Activated effector memory CD4-positive, alpha-beta T cell treated with anti-CD3 and anti-CD28 coated beads, Interleukin-2, amount 50 U/mL, for 16 hours (primary cell): ENCODE measurements around the gene TBC1D3I.
"Not testable (repeated sequence)": the region's sequence is repeated elsewhere in the genome, so short reads cannot be mapped to it uniquely, and the experiment has no call there.

ENCODE experiments used
- DNase-seq: peaks from one replicate; pipeline ENCODE4 v3.0.0-alpha.2; 2020

The TBC1D3I gene

DNA sequence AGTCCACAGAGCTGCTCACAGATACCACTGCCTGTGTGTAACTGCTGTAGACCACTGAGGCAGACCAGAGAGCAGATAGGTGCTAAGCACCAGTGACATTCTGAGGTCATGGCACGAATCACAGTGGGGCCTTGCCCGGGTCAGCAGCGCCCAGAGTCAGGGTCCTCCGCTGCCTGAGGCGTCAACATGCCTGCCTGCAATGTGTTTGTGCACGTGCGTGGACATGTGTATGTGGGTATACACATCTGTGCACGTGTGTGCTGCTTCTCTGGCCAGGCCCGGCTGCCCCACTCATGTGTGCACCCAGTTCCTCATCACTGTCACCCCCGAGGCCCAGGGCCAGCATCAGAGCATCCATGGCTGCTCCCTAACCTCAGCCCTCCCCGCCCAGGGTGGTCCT lies at the start of gene TBC1D3I:
Gene TBC1D3I, minus strand, starts transcription at position 101 of the 400 bp plus-strand sequence. CDS start 1,585 bp downstream, outside the sequence.
- DNase-seq, result not testable (repeated sequence)

DNA sequence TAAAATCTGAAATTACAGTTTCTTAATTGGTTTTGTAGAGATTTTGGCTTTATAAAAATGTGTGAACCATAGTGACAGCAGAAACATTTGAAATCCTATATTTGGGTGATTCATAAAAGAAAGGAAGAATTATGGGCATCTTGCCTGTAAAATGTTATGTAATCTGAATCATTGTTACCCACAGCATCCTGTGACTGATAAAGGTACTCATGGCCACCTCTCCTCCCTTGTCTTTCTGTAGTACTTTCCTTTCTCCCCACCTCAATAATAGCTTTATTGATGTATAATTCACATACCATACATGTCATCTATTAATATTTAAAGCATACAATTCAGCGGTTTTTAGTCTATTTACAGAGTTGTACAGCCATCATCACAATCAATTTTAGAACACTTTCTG lies 30.8 kb upstream of the TBC1D3I start:
- DNase-seq, result not testable (repeated sequence)

DNA sequence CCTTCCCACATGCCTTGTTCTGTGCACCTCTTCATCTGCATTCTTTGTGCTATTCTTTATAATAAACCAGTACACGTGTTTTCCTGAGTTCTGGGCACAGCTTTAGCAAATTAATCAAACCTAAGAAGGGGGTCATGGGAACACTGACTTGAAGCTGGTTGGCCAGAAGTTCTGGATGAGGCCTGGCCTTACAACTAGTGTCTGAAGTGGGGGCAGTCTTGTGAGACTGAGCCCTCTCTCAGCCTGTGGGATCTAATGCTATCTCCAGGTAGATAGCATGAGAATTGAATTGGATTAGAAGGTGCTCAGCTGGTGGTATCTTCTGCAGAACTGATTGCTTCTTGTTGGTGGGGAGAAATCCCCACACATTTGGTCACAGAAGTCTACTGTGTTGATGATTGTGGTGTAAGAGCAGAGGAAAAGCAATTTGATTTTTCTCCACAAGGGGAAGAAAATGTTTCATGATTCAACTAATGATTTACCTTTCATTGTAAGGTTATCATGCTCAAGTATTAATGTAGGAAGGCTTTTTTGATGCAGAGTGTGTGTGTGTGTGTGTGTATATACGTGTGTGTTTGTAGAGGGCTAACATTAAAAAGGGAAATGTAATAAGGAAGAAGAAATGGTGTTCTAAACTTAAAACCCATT lies 25.7 kb upstream of the TBC1D3I start:
- not testable (repeated sequence) for DNase-seq

DNA sequence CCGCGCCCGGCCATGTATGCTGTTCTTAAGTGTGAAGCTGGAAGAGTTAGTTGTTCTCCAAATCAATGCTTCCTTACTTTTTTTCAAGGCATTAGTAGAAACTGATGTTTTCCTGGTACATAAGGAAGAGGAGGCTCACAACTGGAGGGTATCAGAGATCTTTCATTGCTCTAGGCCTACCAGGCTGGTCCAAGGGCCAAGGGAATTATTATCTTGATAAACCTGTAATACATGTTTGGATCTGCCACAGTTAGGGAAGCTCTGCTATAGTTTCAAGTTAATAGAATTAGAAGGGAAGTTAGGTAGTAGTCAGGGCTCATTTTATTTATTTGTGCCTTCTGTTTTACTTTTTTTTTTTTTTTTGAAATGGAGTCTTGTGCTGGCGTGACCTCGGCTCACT lies 19.8 kb upstream of the TBC1D3I start:
- not testable (repeated sequence) for DNase-seq

DNA sequence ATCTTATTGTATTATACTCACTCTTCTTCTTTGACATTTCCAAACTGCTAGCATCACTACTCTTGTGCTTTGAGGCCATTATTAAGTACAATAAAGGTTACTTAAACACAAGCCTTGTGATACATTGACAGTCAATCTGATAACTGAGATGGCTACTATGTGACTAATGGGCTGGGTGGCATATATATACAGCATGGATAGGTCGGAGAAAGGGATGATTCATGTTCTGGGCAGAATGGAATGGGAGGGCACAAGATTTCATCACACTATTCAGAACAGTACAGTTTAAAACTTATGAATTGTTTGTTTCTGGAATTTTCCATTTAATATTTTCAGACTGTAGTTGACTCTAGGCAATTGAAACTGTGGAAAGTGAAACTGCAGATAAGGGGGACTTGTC lies 18.9 kb upstream of the TBC1D3I start:
- DNase-seq, result not testable (repeated sequence)

DNA sequence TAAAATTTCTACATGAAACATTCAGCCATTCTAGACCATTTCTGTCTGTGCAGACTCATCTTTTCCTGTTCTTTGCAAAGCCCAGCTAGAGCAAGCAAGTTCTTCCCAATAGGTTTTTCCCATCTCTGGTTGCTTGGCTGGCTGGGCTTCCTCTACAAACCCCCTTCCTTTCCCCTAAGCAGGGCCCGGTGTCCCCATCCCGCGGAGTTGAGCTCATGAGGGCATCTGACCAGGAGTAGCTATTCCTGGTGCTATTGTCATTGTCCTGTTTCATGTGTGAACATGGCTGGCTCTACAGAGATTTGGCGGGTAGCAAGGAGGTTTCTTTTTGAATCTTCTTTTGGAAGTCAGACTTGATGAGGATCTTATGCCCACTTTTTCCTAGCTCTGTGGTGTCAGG lies 22.3 kb downstream of the TBC1D3I start:
- DNase-seq, result not testable (repeated sequence)

DNA sequence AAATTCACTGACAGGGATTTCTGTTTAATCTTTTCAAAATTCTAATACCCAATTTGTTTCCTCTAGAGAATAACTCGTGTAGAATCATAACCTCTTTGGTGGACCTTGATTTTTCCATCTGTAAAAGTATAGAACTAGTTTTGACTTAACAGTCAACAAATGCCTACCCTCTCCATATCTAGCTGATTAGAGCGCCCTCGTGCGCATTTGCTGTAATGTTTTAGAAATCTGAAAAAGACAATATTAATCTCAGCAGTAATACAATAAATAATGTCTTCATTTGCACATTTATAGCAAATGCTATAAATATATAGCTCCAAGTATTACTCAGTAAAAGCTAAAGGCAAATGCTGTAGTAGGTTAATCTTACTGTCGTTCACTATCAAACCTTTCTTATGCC lies 34.7 kb downstream of the TBC1D3I start:
- not testable (repeated sequence) for DNase-seq

DNA sequence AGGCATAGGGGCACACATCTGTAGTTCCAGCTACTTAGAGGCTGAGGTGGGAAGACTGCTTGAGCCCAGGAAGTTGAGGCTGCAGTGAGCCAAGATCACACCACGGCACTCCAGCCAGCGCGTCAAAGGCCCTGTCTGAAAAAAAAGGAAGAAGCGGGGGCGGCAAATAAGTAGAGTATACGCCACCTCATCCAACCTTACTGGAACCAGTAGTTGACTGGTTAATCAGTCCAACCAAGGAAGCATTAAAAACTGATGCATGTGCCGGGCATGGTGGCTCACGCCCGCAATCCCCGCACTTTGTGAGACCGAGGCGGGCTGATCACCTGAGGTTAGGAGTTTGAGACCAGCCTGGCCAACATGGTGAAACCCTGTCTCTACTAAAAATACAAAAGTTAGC lies 41.4 kb downstream of the TBC1D3I start:
- DNase-seq, result not testable (repeated sequence)

DNA sequence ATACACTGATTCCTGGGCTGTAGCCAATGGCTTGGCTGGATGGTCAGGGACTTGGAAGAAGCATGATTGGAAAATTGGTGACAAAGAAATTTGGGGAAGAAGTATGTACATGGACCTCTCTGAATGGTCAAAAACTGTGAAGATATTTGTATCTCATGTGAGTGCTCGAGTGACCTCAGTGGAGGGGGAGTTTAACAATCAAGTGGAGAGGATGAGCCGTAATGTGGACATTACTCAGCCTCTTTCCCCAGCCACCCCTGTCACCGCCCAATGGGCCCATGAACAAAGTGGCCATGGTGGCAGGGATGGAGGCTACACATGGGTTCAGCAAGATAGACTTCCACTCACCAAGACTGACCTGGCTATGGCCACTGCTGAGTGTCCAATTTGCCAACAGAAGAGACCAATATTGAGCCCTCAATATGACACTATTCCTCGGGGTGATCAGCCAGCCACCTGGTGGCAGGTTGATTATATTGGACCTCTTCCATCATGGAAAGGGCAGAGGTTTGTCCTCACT lies 42.7 kb downstream of the TBC1D3I start:
- not testable (repeated sequence) for DNase-seq

DNA sequence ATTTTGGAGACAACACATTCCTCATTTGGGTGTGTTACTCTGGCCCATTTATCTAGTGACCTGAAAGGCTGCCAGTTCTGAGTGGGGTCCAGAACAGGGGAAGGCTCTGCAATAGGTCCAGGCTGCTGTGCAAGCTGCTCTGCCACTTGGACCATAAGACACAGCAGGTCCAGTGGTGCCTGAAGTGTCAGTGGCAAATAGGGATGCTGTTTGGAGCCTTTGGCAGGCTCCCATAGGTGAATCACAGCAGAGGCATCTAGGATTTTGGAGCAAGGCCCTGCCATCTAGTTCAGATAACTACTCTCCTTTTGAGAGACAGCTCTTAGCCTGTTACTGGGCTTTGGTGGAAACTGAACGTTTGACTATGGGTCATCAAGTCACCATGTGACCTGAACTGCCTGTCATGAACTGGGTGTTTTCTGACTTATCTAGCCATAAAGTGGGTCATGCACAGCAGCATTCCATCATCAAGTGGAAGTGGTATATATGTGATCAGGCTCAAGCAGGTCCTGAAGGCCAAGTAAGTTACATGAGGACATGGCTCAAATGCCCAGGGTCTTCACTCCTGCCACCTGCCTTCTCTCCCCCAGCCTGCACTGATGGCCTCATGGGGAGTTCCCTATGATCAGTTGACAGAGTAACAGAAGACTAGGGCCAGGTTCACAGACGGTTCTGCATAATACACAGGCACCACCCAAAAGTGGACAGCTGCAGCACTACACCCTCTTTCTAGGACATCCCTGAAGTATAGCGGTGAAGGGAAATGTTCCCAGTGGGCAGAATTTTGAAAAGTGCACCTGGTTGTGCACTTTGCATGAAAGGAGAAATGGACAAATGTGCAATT lies 43.4 kb downstream of the TBC1D3I start:
- not testable (repeated sequence) for DNase-seq

DNA sequence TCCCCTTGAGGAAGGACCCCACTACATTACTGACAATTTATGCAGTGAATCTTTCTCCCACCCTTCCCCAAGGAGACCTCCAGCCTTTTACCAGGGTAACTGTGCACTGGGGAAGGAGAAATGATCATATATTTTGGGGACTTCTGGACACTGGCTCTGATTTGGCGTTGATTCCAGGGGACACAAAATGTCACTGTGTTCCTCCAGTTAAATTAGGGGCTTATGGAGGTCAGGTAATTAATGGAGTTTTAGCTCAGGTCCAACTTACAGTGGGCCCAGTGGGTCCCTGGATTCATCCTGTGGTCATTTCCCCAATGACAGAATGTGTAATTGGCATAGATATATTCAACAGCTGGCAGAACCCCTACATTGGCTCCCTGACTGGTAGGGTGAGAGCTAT lies 44.8 kb downstream of the TBC1D3I start:
- not testable (repeated sequence) for DNase-seq

DNA sequence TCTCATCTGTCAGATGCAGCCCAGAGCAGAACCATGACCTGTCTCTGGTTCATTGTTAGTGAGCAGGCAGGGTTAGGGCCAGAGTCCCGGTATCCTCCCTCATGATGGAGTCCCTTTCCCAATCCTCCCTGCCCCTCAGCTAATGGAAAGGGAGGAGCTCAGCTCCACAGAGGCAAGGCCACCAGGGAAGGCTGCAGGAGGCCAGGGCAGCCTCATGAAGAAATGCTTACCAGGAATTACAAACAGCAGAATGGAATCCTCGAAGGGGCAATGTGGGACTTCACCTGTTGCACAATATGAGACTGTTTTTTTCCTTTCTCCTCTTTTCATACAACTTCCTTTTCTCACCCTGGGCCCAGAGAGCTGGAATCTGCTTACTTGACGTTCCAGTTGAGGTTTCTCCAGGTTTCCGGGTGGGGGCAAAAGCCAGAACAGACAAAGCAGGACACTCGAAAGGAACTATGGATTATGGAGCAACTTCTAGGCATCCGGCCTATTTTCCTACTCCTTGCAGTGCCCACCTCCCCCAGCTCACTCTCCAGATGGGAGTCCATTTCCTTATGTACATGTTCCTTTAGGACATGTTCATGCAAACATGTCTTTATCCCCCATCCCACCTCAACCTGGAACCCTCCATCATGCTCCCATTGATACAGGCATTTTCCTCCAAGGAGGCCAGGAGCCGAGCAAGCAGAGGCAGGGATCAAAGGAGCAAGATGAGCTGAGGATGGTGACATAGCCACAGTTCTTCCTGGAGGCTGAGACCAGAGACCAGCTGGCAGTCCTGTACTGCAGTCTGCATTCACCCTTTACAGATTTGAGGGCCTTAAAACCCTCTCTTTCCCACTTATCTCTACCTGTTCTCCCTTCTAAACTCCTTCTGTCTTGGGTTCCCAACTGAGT lies 48.7 kb downstream of the TBC1D3I start:
- not testable (repeated sequence) for DNase-seq

DNA sequence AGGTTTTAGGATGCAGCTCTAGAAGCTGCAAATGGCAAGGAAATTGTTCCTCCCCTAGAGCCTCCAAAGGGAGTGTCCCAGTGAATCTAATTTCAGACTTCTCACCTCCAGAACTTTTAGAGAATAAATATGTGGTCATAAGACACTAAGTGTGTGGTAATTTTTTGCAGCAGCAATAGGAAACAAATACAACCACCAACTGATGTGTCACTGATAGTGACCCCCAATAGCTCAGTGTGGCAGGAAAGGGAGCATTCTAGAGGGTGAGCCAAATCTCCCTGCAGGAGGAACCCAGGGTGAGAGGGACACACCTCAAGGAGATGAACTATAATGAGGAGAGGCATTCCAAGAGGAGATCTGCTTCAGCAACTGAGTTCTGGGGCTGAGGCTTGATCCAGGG lies 49.5 kb downstream of the TBC1D3I start:
- DNase-seq, result no peak

DNA sequence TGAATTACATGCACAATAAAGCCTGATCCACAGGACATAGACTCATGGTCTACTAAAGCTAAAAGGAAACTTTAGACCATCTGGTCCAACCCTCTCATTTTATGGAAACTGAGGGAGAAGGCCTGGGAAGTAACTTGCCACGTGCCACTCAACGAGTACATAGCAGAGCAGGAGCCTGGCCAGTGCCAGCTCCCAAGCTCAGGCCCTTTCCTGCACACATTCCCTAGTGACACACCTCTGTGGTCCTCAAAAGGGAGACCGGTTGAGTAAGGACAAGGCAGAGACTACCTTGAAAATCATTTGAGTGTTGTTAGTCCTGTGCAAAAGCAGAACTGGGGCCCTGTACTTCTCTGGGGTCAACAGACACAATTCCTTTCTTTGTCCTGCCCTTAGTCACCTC lies 50.7 kb downstream of the TBC1D3I start:
- no peak for DNase-seq

DNA sequence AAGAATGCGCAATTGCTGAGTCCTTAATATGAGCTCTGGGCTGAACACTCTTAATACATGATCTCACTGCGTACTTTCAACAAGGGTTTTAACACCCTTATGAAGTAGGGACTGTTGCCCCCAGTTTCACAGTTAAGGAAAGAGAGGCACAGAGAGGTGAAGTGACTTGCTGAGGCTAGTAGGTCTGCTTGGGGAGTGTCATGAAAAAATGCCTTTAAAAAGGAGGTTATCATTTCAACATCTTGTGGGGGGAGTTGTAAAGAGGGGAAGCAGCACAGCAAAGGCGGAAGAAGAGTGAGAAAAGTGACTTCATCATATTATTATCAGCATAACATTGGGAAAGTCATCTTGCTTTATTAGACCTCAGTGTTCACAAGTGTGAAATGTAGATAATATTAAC lies 51.4 kb downstream of the TBC1D3I start:
- no peak for DNase-seq

DNA sequence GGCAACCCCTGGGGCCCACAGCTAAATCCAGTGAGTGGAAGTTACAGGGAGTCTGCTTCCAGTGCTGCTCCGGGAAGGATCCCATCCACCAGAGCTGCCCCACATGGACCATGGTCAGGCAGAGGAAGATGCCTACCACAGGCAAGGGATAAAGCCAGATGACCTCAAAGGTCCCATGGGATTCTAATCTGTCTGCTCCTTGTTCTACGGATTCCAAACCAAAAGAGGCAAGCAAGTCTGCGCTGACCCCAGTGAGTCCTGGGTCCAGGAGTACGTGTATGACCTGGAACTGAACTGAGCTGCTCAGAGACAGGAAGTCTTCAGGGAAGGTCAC lies 52.1 kb downstream of the TBC1D3I start:
- DNase-seq, result no peak

DNA sequence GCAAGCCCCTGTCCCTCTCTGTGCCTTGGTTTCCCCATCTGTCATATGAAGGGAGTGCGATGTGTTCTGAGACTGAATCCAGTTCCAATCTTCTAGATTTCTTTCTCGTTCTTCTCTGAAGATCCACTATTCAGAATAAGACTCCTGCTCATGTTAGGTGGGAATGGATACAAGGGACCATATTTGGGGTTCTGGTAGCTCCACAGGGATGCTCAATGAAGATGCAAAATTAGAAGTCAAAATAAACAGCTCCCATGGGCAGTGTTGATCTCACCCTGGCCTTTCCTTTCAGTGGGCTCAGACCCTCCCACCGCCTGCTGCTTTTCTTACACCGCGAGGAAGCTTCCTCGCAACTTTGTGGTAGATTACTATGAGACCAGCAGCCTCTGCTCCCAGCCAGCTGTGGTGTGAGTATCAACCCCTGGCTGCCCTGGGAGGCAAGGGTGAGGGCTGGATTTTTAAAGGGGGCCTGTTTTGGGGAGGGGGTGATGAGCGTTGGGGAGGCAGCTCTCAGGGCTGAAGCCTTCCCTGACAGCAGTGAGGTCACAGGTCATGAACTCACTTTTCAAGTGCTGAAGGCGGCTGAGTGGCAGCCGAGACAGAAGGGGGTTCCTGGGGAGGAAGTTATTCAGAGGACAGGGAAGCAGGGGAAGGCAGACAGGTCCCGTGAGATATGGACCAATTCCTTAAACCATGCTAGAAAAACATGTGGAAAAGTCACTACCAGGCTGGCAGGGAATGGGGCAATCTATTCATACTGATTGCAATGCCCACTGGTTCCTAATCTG lies 52.7 kb downstream of the TBC1D3I start:
- DNase-seq, result not testable (repeated sequence)

DNA sequence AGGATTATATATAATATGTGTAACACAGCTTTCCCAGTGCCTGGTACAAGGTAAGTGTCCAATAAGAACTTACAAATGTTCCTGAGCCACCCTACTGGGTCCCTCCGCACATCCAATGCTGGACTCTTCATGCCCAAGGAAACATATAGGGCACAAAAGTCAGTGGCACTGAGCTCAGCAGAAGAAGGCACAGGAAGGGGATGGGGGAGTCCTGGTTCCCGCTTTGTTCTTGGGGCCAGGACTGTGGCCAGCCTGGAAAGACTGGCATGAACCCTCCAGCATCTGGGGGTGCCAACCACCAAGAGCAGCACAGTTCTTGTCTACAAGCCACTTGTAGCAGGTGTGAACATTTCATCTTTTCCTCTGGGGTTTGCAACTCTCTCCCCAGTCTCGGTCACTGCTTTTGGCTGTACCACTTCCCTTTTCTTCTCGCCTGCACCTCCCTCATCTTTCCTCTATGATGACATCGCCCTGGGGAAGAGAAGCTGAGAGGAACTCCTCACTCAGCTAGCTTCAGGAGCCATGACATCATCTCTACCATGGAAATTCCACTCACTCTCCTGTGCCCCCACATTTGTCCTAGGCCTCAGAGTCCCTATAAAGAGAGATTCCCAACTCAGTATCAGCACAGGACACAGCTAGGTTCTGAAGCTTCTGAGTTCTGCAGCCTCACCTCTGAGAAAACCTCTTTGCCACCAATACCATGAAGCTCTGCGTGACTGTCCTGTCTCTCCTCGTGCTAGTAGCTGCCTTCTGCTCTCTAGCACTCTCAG lies 53.7 kb downstream of the TBC1D3I start, which contains the start of gene CCL4L2:
Gene CCL4L2, plus strand, starts transcription at position 625 of the 773 bp plus-strand sequence.
- DNase-seq, result not testable (repeated sequence)

DNA sequence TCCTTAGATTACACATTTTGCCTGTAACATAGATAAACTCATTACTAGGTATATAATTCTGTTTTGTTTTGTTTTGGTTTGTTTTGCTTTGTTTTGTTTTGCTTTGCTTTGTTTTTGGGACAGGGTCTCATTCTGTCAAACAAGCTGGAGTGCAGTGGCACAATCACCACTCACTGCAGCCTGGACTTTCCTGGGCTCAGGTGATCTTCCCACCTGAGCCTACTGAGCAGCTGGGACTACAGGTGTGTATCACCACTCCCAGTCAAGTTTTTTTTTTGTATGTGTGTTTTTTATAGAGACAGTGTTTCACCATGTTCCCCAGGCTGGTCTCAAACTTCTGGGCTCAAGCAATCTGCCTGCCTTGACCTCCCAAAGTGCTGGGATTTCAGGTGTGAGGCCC lies 54.8 kb downstream of the TBC1D3I start:
- no peak for DNase-seq

DNA sequence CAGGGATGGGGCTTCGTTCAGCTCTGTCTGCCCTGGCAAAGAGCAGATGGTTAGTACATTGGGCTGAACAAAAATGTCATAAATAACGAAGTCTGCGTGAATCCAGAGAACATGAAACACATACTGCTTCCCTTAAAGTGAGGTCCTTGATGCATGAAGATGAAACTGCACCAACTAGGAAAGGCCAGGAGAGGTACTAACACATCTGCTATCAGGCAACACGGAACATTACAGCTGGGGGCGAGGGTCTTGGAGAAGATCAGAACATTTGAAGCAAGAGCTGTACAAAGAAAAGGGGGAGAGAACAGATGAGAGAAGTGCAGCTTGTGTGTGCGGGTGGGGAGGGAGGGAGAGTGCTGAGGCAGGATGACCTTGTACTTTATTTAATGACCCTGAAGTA lies 57.0 kb downstream of the TBC1D3I start:
- DNase-seq, result not testable (repeated sequence)

DNA sequence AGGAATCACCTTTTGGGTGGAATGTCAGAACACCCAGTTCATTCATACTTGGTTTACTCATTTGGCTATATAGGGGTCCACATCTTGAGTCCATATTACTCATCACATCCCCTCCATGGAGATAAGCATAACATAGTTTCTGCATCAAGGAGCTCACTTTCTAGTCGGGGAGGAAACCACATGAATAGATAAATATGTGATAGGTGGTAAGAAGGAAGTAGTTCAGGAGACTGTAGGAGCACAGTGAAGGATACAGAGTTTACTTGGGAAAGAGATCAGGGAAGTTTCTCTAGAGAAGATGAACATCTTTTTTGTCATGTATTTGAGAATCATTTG lies 57.9 kb downstream of the TBC1D3I start:
- not testable (repeated sequence) for DNase-seq
